Upper lobe of left lung (tissue), 6 donors: Measurements from ENCODE around the gene BARX2. TPM values are rescaled to one million over a fixed set of nuclear protein-coding genes. Genes with fewer than 3 reads are reported as not detected.

Experiments used
- ATAC-seq, 2 donors: fragments of 200-7000 bp; cut with Tn5 transposase; one replicate each; pipeline ENCODE4 v1.9.1; 2022; ENCODE audit warnings: mild to moderate bottlenecking in 2 of 2, moderate library complexity in 2 of 2; ENCODE audit not compliant: low FRiP score in 2 of 2
- DNase-seq, 2 donors: peaks; one replicate each; pipeline ENCODE4 v3.0.0-alpha.2; 2019 to 2020
- H3K27ac ChIP-seq, 4 donors: fragments of 200-600 bp; sonication (generic); one replicate each; pipeline ENCODE4 v1.5.1; 2016 to 2019
- H3K27me3 ChIP-seq, 4 donors: fragments of 200-600 bp; sonication (generic); one replicate each; pipeline ENCODE4 v1.5.1; 2017 to 2019
- H3K36me3 ChIP-seq, 4 donors: fragments of 200-600 bp; sonication (generic); one replicate each; pipeline ENCODE4 v1.5.1; 2016 to 2019
- H3K4me1 ChIP-seq, 4 donors: fragments of 200-600 bp; sonication (generic); one replicate each; pipeline ENCODE4 v1.5.1; 2018 to 2019
- H3K4me3 ChIP-seq, 4 donors: fragments of 200-600 bp; sonication (generic); one replicate each; pipeline ENCODE4 v1.5.1; 2017 to 2019; ENCODE audit warnings: mild to moderate bottlenecking in 2 of 4, moderate library complexity in 1 of 4
- H3K9me3 ChIP-seq, 4 donors: fragments of 200-600 bp; sonication (generic); one replicate each; pipeline ENCODE4 v1.5.1; 2018 to 2019
- CTCF ChIP-seq, 6 experiments: fragments of 450-650 bp in 4 of 6; fragments of 200-600 bp in 2 of 6; sonication (generic) in 2 of 6; IDR thresholded peaks; one replicate each; pipeline ENCODE4 v1.5.1; 2016 to 2019; ENCODE audit warnings: antibody characterized with exemption in 6 of 6
- EP300 ChIP-seq, 4 donors: sonication (generic); formaldehyde crosslinking; IDR thresholded peaks; one replicate each; pipeline ENCODE4 v1.5.1; 2017; ENCODE audit warnings: antibody characterized with exemption in 4 of 4, control low read depth in 2 of 4
- POLR2A ChIP-seq, 4 donors: fragments of 450-650 bp; IDR thresholded peaks; one replicate each; pipeline ENCODE4 v1.5.1; 2016 to 2017; ENCODE audit warnings: antibody characterized with exemption in 4 of 4, mild to moderate bottlenecking in 2 of 4
- POLR2AphosphoS5 ChIP-seq, 2 donors: sonication (generic); formaldehyde crosslinking; IDR thresholded peaks; one replicate each; pipeline ENCODE4 v1.5.1; 2017; ENCODE audit warnings: antibody characterized with exemption in 2 of 2
- WGBS, 2 donors: methylation state at CpG; one replicate each; pipeline ENCODE4 v1.1.5; 2017 to 2018; 5-methylcytosine and 5-hydroxymethylcytosine counted together
- total RNA-seq, 6 donors: library from RNA; depleted of rRNA in 4 of 6; stranded (reverse); fragments of >200 nt in 4 of 6; gene quantifications; one replicate each; pipeline versions ENCODE4 v1.1.0 to v1.2.1, GENCODE V29; 2016 to 2021
- donor health status: DM: no; HTN: no; CAD: no; lungs with moderate emphysema.
- donor health status: DM: no; HTN: yes; CAD: no; lungs with severe emphysema.

BARX2 gene
- total RNA-seq, 6 donors from 2014 or later, result 0.30 to 0.89 (median 0.30) TPM; not detected in 3

- 82 to 83% methylated on average over 7 of the region's 7 CpGs for WGBS, 2 donors
- ATAC-seq (no peak), DNase-seq (no peak)
- Histone ChIP-seq H3K27ac (no peak overlapping the region), H3K4me3 (no peak overlapping the region), H3K36me3 (no peaks in the 10 kb centered on the region), H3K27me3 (no peaks in the 10 kb centered on the region), H3K4me1 (no peaks in the 10 kb centered on the region), H3K9me3 (peaks cover 0 to 8% (median 0%) of the 10 kb centered on the region in 4 donors)
- TF ChIP-seq CTCF (IDR thresholded peaks at IDR 0.05) (no peak), POLR2AphosphoS5 (IDR thresholded peaks at IDR 0.05) (no peak), POLR2A (IDR thresholded peaks at IDR 0.05) (no peak), EP300 (IDR thresholded peaks at IDR 0.05) (no peak)
Measured at GRCh38 chr11:129447654-129448239, 72.1 kb downstream of the BARX2 start.

GRCh38 chr11:129451524-129451923 lies 75.9 kb downstream of the BARX2 start:
- H3K36me3 ChIP-seq, result no peaks in the 10 kb centered on the region
- peaks cover 0 to 3% (median 0%) of the 10 kb centered on the region in 4 donors for H3K4me1 ChIP-seq
- H3K9me3 ChIP-seq, result peaks cover 0 to 8% (median 0%) of the 10 kb centered on the region in 4 donors
- DNase-seq (peak in 1 of 2 donors; percentile 15), ATAC-seq (no peak)
- H3K27ac ChIP-seq, result no peak overlapping the region
- 66 to 67% methylated on average over 5 of the region's 5 CpGs for WGBS, 2 donors
- no peak for TF ChIP-seq EP300 (IDR thresholded peaks at IDR 0.05)
- TF ChIP-seq POLR2A (IDR thresholded peaks at IDR 0.05), result no peak
- no peak for TF ChIP-seq POLR2AphosphoS5 (IDR thresholded peaks at IDR 0.05)
- H3K27me3 ChIP-seq, result no peaks in the 10 kb centered on the region
- H3K4me3 ChIP-seq, result no peak overlapping the region

GRCh38 chr11:129453293-129453721 lies 77.7 kb downstream of the BARX2 start:
- Histone ChIP-seq H3K4me1 (peaks cover 0 to 14% (median 2%) of the 10 kb centered on the region in 4 donors), H3K27ac (no peak overlapping the region), H3K36me3 (no peaks in the 10 kb centered on the region)

GRCh38 chr11:129455101-129455500 lies 79.5 kb downstream of the BARX2 start:
- Histone ChIP-seq H3K27me3 (no peaks in the 10 kb centered on the region), H3K9me3 (no peaks in the 10 kb centered on the region), H3K4me3 (no peak overlapping the region), H3K27ac (no peak overlapping the region), H3K4me1 (peaks cover 0 to 17% (median 2%) of the 10 kb centered on the region in 4 donors), H3K36me3 (no peaks in the 10 kb centered on the region)
- TF ChIP-seq POLR2AphosphoS5 (IDR thresholded peaks at IDR 0.05), result no peak
- TF ChIP-seq POLR2A (IDR thresholded peaks at IDR 0.05), result no peak
- no peak for TF ChIP-seq CTCF (IDR thresholded peaks at IDR 0.05)
- TF ChIP-seq EP300 (IDR thresholded peaks at IDR 0.05), result no peak
- DNase-seq (no peak), ATAC-seq (no peak)
- WGBS, 2 donors, result 84 to 92% methylated on average over 4 of the region's 4 CpGs

More at GRCh38 chr11:129453293-129453721, 77.7 kb downstream of the BARX2 start:
- H3K9me3 ChIP-seq, result peaks cover 0 to 4% (median 0%) of the 10 kb centered on the region in 4 donors
- WGBS, 2 donors, result 41 to 58% methylated on average over 6 of the region's 6 CpGs
- TF ChIP-seq POLR2AphosphoS5 (IDR thresholded peaks at IDR 0.05) (no peak), CTCF (IDR thresholded peaks at IDR 0.05) (no peak), EP300 (IDR thresholded peaks at IDR 0.05) (no peak), POLR2A (IDR thresholded peaks at IDR 0.05) (no peak)
- no peak overlapping the region for H3K4me3 ChIP-seq
- ATAC-seq, result no peak
- no peaks in the 10 kb centered on the region for H3K27me3 ChIP-seq
- DNase-seq, result no peak

- ATAC-seq (no peak), DNase-seq (no peak)
- H3K4me3 ChIP-seq, result no peak overlapping the region
- H3K36me3 ChIP-seq, result no peaks in the 10 kb centered on the region
- TF ChIP-seq POLR2AphosphoS5 (IDR thresholded peaks at IDR 0.05) (no peak), CTCF (IDR thresholded peaks at IDR 0.05) (no peak), POLR2A (IDR thresholded peaks at IDR 0.05) (no peak), EP300 (IDR thresholded peaks at IDR 0.05) (no peak)
- H3K27me3 ChIP-seq, result no peaks in the 10 kb centered on the region
- peaks cover 0 to 19% (median 2%) of the 10 kb centered on the region in 4 donors for H3K4me1 ChIP-seq
- no peak overlapping the region for H3K27ac ChIP-seq
- WGBS, 2 donors, result 71 to 72% methylated on average over 15 to 17 of the region's 17 CpGs
- H3K9me3 ChIP-seq, result no peaks in the 10 kb centered on the region
Measured at GRCh38 chr11:129455756-129456655, 80.4 kb downstream of the BARX2 start.
